Uterus (tissue), 4 donors: Measurements from ENCODE around the gene HMX1. TPM values are rescaled to one million over a fixed set of nuclear protein-coding genes. Genes with fewer than 3 reads are reported as not detected.

Experiments used
- DNase-seq, 2 donors: peaks; one replicate each; pipeline ENCODE4 v3.0.0-alpha.2; 2019 to 2020
- H3K27ac ChIP-seq, 2 donors: fragments of 200-600 bp; sonication (generic); 1 replicate in 1 of 2; 2 replicates in 1 of 2; pipeline ENCODE4 v1.5.1; 2016 to 2018
- H3K27me3 ChIP-seq, 2 donors: fragments of 200-600 bp; sonication (generic); one replicate each; pipeline ENCODE4 v1.5.1; 2018 to 2019; ENCODE audit warnings: control low read depth in 1 of 2
- H3K36me3 ChIP-seq, 2 donors: fragments of 200-600 bp; sonication (generic); one replicate each; pipeline ENCODE4 v1.5.1; 2019; ENCODE audit warnings: control low read depth in 1 of 2
- H3K4me1 ChIP-seq, 2 donors: fragments of 200-600 bp; sonication (generic); one replicate each; pipeline ENCODE4 v1.5.1; 2018 to 2019; ENCODE audit warnings: control low read depth in 1 of 2
- H3K4me3 ChIP-seq, 2 donors: fragments of 200-600 bp; sonication (generic); 1 replicate in 1 of 2; 2 replicates in 1 of 2; pipeline ENCODE4 v1.5.1; 2018 to 2019; ENCODE audit warnings: mild to moderate bottlenecking in 1 of 2
- H3K9me3 ChIP-seq, 2 donors: fragments of 200-600 bp; sonication (generic); one replicate each; pipeline ENCODE4 v1.5.1; 2019; ENCODE audit warnings: control low read depth in 1 of 2
- POLR2A ChIP-seq, 2 donors: fragments of 450-650 bp; IDR thresholded peaks; one replicate each; pipeline ENCODE4 v1.6.1; 2016; ENCODE audit warnings: antibody characterized with exemption in 2 of 2, mild to moderate bottlenecking in 1 of 2, moderate library complexity in 1 of 2
- intact Hi-C: fragments of 100-400 bp; cut with DNase I; formaldehyde crosslinking; loops from one replicate; pipeline ENCODE4 v1.15.1; 2023; ENCODE audit warnings: low total_unique reads
- total RNA-seq, 4 donors: library from RNA; depleted of rRNA in 3 of 4; stranded (reverse); fragments of >200 nt in 3 of 4; gene quantifications; one replicate each; pipeline versions ENCODE4 v1.1.0 to v1.2.4, GENCODE V29; 2014 to 2023
- TF ChIP-seq, protein P1 (sequence below), 4 experiments: fragments of 200-600 bp in 2 of 4; fragments of 450-650 bp in 2 of 4; sonication (generic) in 2 of 4; IDR thresholded peaks; one replicate each; pipeline ENCODE4 v1.5.1; 2016 to 2019; ENCODE audit warnings: antibody characterized with exemption in 4 of 4, mild to moderate bottlenecking in 2 of 4, moderate library complexity in 1 of 4
- donor health status: DM: yes; HTN: yes; CAD: no.

Gene HMX1
- total RNA-seq, 4 donors from 2014 or later: 0.21 TPM; not detected in 3

- Histone ChIP-seq H3K9me3 (no peaks in the 10 kb centered on the region), H3K27ac (no peak overlapping the region), H3K4me3 (no peak overlapping the region), H3K4me1 (no peaks in the 10 kb centered on the region), H3K27me3 (no peaks in the 10 kb centered on the region), H3K36me3 (no peaks in the 10 kb centered on the region)
- TF ChIP-seq, protein P1, sequence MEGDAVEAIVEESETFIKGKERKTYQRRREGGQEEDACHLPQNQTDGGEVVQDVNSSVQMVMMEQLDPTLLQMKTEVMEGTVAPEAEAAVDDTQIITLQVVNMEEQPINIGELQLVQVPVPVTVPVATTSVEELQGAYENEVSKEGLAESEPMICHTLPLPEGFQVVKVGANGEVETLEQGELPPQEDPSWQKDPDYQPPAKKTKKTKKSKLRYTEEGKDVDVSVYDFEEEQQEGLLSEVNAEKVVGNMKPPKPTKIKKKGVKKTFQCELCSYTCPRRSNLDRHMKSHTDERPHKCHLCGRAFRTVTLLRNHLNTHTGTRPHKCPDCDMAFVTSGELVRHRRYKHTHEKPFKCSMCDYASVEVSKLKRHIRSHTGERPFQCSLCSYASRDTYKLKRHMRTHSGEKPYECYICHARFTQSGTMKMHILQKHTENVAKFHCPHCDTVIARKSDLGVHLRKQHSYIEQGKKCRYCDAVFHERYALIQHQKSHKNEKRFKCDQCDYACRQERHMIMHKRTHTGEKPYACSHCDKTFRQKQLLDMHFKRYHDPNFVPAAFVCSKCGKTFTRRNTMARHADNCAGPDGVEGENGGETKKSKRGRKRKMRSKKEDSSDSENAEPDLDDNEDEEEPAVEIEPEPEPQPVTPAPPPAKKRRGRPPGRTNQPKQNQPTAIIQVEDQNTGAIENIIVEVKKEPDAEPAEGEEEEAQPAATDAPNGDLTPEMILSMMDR (IDR thresholded peaks at IDR 0.05): no peak
- TF ChIP-seq POLR2A (IDR thresholded peaks at IDR 0.05): no peak
- intact Hi-C loops: no loop called here
- peak in 1 of 2 donors; percentile 2 for DNase-seq
Measured at GRCh38 chr4:8834681-8835220, 36.9 kb downstream of the HMX1 start.

DNA sequence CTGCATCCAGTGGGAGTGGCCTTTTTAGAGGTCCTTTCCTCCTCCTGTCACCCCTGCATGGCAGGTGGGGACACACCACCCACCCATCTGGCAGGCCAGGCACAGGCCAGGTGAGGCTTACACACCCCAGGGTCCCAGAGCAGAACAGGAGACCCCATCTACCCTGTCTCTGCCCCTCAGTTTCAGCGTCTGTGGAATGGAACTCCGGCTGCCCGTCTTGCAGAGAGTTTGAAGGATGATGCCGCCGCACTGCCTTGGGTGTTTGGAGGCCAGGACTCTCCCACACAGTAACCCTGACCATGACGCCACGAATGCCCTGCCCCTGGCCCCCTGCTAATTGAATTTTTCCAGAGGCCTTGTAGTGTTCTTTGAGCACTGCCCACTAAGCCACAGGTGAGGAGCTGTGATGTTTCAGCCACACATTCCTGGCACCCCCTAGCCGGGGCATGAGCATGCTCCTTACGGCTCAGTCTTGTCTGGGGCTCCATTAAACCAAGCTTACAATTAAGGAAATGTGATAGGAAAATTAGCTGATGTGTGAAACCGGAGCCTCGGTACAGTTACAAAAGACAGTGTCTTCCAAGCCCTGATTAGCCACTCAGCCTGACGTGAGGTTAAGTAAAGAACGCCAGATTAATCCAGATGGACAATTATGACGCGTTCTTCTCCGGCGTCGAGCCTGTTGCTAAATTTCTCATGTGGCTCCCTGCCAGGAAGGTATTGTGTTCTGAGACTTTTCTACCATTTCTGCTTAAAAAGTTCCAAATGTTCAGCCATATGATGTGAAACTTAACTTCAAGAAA is 39.3 kb downstream of the HMX1 start:
- DNase-seq: peak in 1 of 2 donors; percentile 8
- intact Hi-C loops: no loop called here
- H3K27me3 ChIP-seq: no peaks in the 10 kb centered on the region

GRCh38 chr4:8831221-8832112 is 40.2 kb downstream of the HMX1 start:
- no peaks in the 10 kb centered on the region for H3K4me1 ChIP-seq
- intact Hi-C loops: no loop called here
- TF ChIP-seq, protein P1 (IDR thresholded peaks at IDR 0.05): no peak
- no peak for TF ChIP-seq POLR2A (IDR thresholded peaks at IDR 0.05)
- DNase-seq: peak in 1 of 2 donors; percentile 1
- no peaks in the 10 kb centered on the region for H3K27me3 ChIP-seq
- no peak overlapping the region for H3K27ac ChIP-seq
- no peak overlapping the region for H3K4me3 ChIP-seq
- H3K36me3 ChIP-seq: no peaks in the 10 kb centered on the region
- no peaks in the 10 kb centered on the region for H3K9me3 ChIP-seq

More for the DNA sequence above, 39.3 kb downstream of the HMX1 start:
- Histone ChIP-seq H3K4me1 (no peaks in the 10 kb centered on the region), H3K4me3 (no peak overlapping the region), H3K36me3 (no peaks in the 10 kb centered on the region), H3K9me3 (no peaks in the 10 kb centered on the region), H3K27ac (no peak overlapping the region)
- TF ChIP-seq, protein P1 (IDR thresholded peaks at IDR 0.05): no peak
- no peak for TF ChIP-seq POLR2A (IDR thresholded peaks at IDR 0.05)

DNA sequence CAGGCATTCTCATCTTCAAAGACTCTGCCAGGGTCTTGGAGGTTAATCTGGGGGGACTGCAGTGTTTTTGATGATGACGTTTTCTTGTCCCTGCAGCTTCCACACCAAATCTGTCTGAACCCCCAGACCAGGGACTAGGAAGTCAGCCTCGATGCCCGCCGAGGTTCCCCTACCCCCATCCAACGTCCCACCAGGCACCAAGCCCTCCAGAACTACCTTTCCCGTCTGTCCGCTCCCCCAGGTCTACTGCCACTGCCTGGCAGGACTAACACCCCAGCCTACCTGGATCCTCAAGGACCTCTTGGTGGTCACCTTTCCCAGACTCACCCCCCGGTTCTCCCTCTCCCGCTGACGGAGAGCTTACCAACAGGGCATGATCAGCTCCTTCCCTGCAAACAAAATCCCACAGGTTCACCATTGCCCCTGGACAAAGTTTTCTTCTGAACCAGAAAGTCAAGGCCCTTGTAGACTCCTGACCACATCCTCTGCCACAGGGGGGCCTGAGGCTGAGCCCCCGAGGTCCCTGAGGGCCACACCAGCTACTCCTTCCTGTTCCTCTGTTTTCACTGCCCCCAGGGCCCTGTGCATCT is 40.9 kb downstream of the HMX1 start:
- H3K4me1 ChIP-seq: no peaks in the 10 kb centered on the region
- no peaks in the 10 kb centered on the region for H3K9me3 ChIP-seq
- peak in 1 of 2 donors; percentile 3 for DNase-seq
- no peak overlapping the region for H3K4me3 ChIP-seq
- no peaks in the 10 kb centered on the region for H3K36me3 ChIP-seq
- H3K27ac ChIP-seq: no peak overlapping the region
- no peak for TF ChIP-seq POLR2A (IDR thresholded peaks at IDR 0.05)
- TF ChIP-seq, protein P1 (IDR thresholded peaks at IDR 0.05): no peak
- intact Hi-C loops: no loop called here
- no peaks in the 10 kb centered on the region for H3K27me3 ChIP-seq
